GM12878 (cell line): ENCODE results near the gene PTK6. TPM values are rescaled to one million over a fixed set of nuclear protein-coding genes. Genes with fewer than 3 reads are reported as not detected.

Experiments
- ATAC-seq: fragments of 200-7000 bp; cut with Tn5 transposase; 3 replicates; pipeline ENCODE4 v1.9.1; 2020; ENCODE audit warnings: mild to moderate bottlenecking, moderate library complexity
- BruUV-seq: library from RNA; stranded (reverse); fragments of 400-500 nt; replicated peaks from 2 replicates; lab custom pipeline; 2021; lab: Mats Ljungman, UMichigan
- CTCF ChIA-PET: fragments of 300-600 bp; sonication (Branson Sonifier 250); formaldehyde crosslinking; extraction: SDS; loops from one replicate; lab custom pipeline; 2021; ENCODE audit warnings: inconsistent platforms; lab: Yijun Ruan, JAX
- POLR2A ChIA-PET: fragments of 350-600 bp; formaldehyde crosslinking; extraction: SDS; loops from one replicate; lab custom pipeline; 2021; ENCODE audit warnings: inconsistent platforms; lab: Charles Lee
- RAD21 ChIA-PET: fragments of 300-600 bp; sonication (Branson Sonifier 250); formaldehyde crosslinking; loops from one replicate; lab custom pipeline; 2023; ENCODE audit warnings: antibody characterized with exemption; ENCODE audit not compliant: unreplicated experiment; lab: Charles Lee
- SMC1A ChIA-PET: fragments of 300-600 bp; sonication (Branson Sonifier 250); formaldehyde crosslinking; loops from one replicate; lab custom pipeline; 2023; ENCODE audit not compliant: unreplicated experiment, uncharacterized antibody; lab: Charles Lee
- DNase-seq: peaks from one replicate; pipeline ENCODE4 v3.0.0-alpha.2; 2011; ENCODE audit warnings: low read depth, low spot score
- FAIRE-seq: peaks from 3 replicates; lab custom pipeline; 2011; peaks lifted over from hg19 to GRCh38; lab: Jason Lieb, UNC
- H2AFZ ChIP-seq: 2 replicates; pipeline ENCODE4 v1.6.0; 2011; ENCODE audit warnings: low read depth, low read length, control low read depth; ENCODE audit not compliant: control insufficient read depth
- H3K27ac ChIP-seq: 2 replicates; pipeline ENCODE4 v1.5.1; 2011; ENCODE audit warnings: control low read depth; ENCODE audit not compliant: control insufficient read depth, insufficient read depth
- H3K27me3 ChIP-seq, 2 experiments: replicated peaks in 1 of 2; 2 replicates each; pipeline versions ENCODE4 v1.6.0 to v1.6.1; 2011; ENCODE audit warnings: low read length in 1 of 2; ENCODE audit not compliant: control insufficient read depth in 2 of 2, insufficient read depth in 2 of 2
- H3K36me3 ChIP-seq, 2 experiments: 2 replicates each; pipeline ENCODE4 v1.5.1; 2011; ENCODE audit warnings: low read length in 1 of 2; ENCODE audit not compliant: control insufficient read depth in 2 of 2, insufficient read depth in 2 of 2
- H3K4me1 ChIP-seq: 2 replicates; pipeline ENCODE4 v1.6.1; 2011; ENCODE audit warnings: mild to moderate bottlenecking, low read length, moderate library complexity, mixed read lengths; ENCODE audit not compliant: control insufficient read depth, insufficient read depth
- H3K4me2 ChIP-seq: 2 replicates; pipeline ENCODE4 v1.6.0; 2011; ENCODE audit warnings: control low read depth; ENCODE audit not compliant: control insufficient read depth, insufficient read depth
- H3K4me3 ChIP-seq: fragments of 200-600 bp; sonication (generic); 2 replicates; pipeline ENCODE4 v1.5.1; 2016
- H3K79me2 ChIP-seq: 2 replicates; pipeline ENCODE4 v1.6.0; 2011; ENCODE audit warnings: low read length; ENCODE audit not compliant: control insufficient read depth, insufficient read depth
- H3K9ac ChIP-seq: 2 replicates; pipeline ENCODE4 v1.8.0; 2011; ENCODE audit warnings: low read length, control low read depth, mixed read lengths; ENCODE audit not compliant: control insufficient read depth, insufficient read depth
- H3K9me3 ChIP-seq: replicated peaks from 3 replicates; pipeline ENCODE4 v1.5.1; 2011; ENCODE audit warnings: mild to moderate bottlenecking, low read length; ENCODE audit not compliant: control insufficient read depth, insufficient read depth
- H4K20me1 ChIP-seq: 2 replicates; pipeline ENCODE4 v1.6.0; 2011; ENCODE audit not compliant: control insufficient read depth, insufficient read depth
- EP300 ChIP-seq, 2 experiments: fragments of 150-350 bp in 1 of 2; IDR thresholded peaks; 2 replicates each; pipeline ENCODE4 v1.6.1; 2011 to 2012; ENCODE audit warnings: low read depth in 2 of 2, low read length in 2 of 2, borderline replicate concordance in 1 of 2, improper control_type of control experiment in 1 of 2, inconsistent platforms in 1 of 2; ENCODE audit not compliant: control insufficient read depth in 1 of 2
- HDGF ChIP-seq: fragments of 450-650 bp; IDR thresholded peaks from 2 replicates; pipeline ENCODE4 v1.6.1; 2016; ENCODE audit warnings: antibody characterized with exemption
- HSF1 ChIP-seq: fragments of 150-350 bp; IDR thresholded peaks from 2 replicates; pipeline ENCODE4 v1.6.1; 2014; ENCODE audit warnings: mild to moderate bottlenecking, low read depth, low read length
- IKZF2 ChIP-seq, 2 experiments: fragments of 450-650 bp; IDR thresholded peaks; 2 replicates each; pipeline ENCODE4 v1.6.1; 2017; ENCODE audit warnings: mild to moderate bottlenecking in 2 of 2, moderate library complexity in 2 of 2
- IRF3 ChIP-seq: fragments of 450-650 bp; IDR thresholded peaks from 2 replicates; pipeline ENCODE4 v1.6.1; 2014; ENCODE audit warnings: mild to moderate bottlenecking
- MYC ChIP-seq: IDR thresholded peaks from 2 replicates; pipeline ENCODE4 v1.6.1; 2011; ENCODE audit warnings: mild to moderate bottlenecking, low read length, moderate library complexity, inconsistent platforms; ENCODE audit not compliant: insufficient read depth, insufficient replicate concordance, insufficient read length, severe bottlenecking
- NFYB ChIP-seq: IDR thresholded peaks from 2 replicates; pipeline ENCODE4 v1.6.1; 2011; ENCODE audit warnings: low read depth, mild to moderate bottlenecking, low read length, improper control_type of control experiment, moderate library complexity; ENCODE audit not compliant: insufficient read depth
- NR2C1 ChIP-seq: fragments of 450-650 bp; IDR thresholded peaks from 2 replicates; pipeline ENCODE4 v1.6.1; 2017; ENCODE audit warnings: antibody characterized with exemption, mild to moderate bottlenecking, moderate library complexity
- PAX8 ChIP-seq: fragments of 450-650 bp; IDR thresholded peaks from 2 replicates; pipeline ENCODE4 v1.6.1; 2017; ENCODE audit warnings: mild to moderate bottlenecking, moderate library complexity
- REST ChIP-seq: IDR thresholded peaks from 2 replicates; pipeline ENCODE4 v1.6.1; 2012; ENCODE audit warnings: mild to moderate bottlenecking, low read depth, low read length
- SRF ChIP-seq, 2 experiments: IDR thresholded peaks; 2 replicates each; pipeline ENCODE4 v1.6.1; 2011; ENCODE audit warnings: low read depth in 2 of 2, low read length in 2 of 2, mild to moderate bottlenecking in 1 of 2, moderate library complexity in 1 of 2
- ZSCAN29 ChIP-seq: fragments of 450-650 bp; IDR thresholded peaks from 2 replicates; pipeline ENCODE4 v1.6.1; 2017; ENCODE audit warnings: mild to moderate bottlenecking, moderate library complexity
- WGBS: methylation state at CpG from one replicate; pipeline ENCODE4 v1.1.6; 2016; ENCODE audit warnings: low lambda C conversion rate; ENCODE audit not compliant: insufficient replicate concordance, insufficient coverage; ENCODE audit errors: missing lambda C conversion rate; 5-methylcytosine and 5-hydroxymethylcytosine counted together
- in situ Hi-C: fragments of 300-500 bp; cut with MboI; formaldehyde crosslinking; loops from 9 replicates; pipeline ENCODE4 v1.14.3; 2018; ENCODE audit warnings: mixed read lengths
- intact Hi-C: fragments of 100-400 bp; cut with micrococcal nuclease; formaldehyde crosslinking; loops from one replicate; pipeline ENCODE4 v1.14.2; 2022; ENCODE audit not compliant: unreplicated experiment
- polyA plus RNA-seq, 11 experiments: library from polyadenylated mRNA; depleted of rRNA in 4 of 11; unstranded in 6 of 11; stranded (reverse) in 5 of 11; fragments of >200 nt; fragmentation: Nextera tagmentation in 4 of 11; fragmentation: Illumina TruSeq in 1 of 11; extraction: Ambion mirVana in 4 of 11; extraction: Trizol in 1 of 11; gene quantifications; 1 replicate in 1 of 11; 2 replicates in 10 of 11; pipeline versions ENCODE4 v1.2.1 to v1.2.3, GENCODE V29; 2011 to 2016; ENCODE audit warnings: inconsistent platforms in 2 of 11, missing spikeins in 2 of 11, low read depth in 1 of 11
- total RNA-seq, 4 experiments: library from RNA; depleted of rRNA in 3 of 4; stranded (reverse); fragments of >200 nt in 3 of 4; fragmentation: Illumina TruSeq in 1 of 4; extraction: Trizol in 1 of 4; gene quantifications; 2 replicates each; pipeline versions ENCODE4 v1.2.1 to v1.2.3, GENCODE V29; 2013 to 2021

Gene PTK6
- total and polyA plus RNA-seq, 10 of the 15 experiments (the other 5 are each of a cell fraction or from before 2014, with no cell fraction given): 0.02 to 0.21 (median 0.09) TPM; not detected in 3

- Histone ChIP-seq H3K27me3 (no peaks in the 10 kb centered on the region; a peak in 2 of 4 replicates), H2AFZ (no peak overlapping the region), H3K4me3 (no peak overlapping the region), H3K27ac (no peak overlapping the region), H3K9me3 (no peaks in the 10 kb centered on the region; the same call in 2 of the 3 replicates), H3K79me2 (no peaks in the 10 kb centered on the region), H3K9ac (no peak overlapping the region), H3K36me3 (no peaks in the 10 kb centered on the region), H3K4me1 (no peaks in the 10 kb centered on the region), H4K20me1 (no peaks in the 10 kb centered on the region), H3K4me2 (no peak overlapping the region)
- WGBS: 55% methylated on average over 9 of the region's 9 CpGs
- TF ChIP-seq EP300 (IDR thresholded peaks at IDR 0.05; ENCODE audit: borderline replicate concordance in 1 of 2, control insufficient read depth in 1 of 2, low read depth in 2 of 2, low read length in 2 of 2): no peak
- no peak for TF ChIP-seq SRF (IDR thresholded peaks at IDR 0.05; ENCODE audit: low read depth in 2 of 2, low read length in 2 of 2)
- TF ChIP-seq PAX8: no peak
- TF ChIP-seq IKZF2 (IDR thresholded peaks at IDR 0.05): no peak
- TF ChIP-seq NFYB: no peak
- TF ChIP-seq HDGF: no peak
- TF ChIP-seq HSF1: no peak
- no peak for TF ChIP-seq ZSCAN29
- no peak for TF ChIP-seq MYC
- no peak for TF ChIP-seq REST
- TF ChIP-seq IRF3: no peak
- no peak for TF ChIP-seq NR2C1
- ChIA-PET POLR2A (no interaction called here), RAD21 (no interaction called here), CTCF (interaction anchor here (1.0 to 1.2 kb wide), 2 partner anchors 8 to 33 kb away, joined by 3 to 5 read pairs; no protein-coding TSS in a partner anchor), SMC1A (no interaction called here)
- DNase-seq: no peak
- intact Hi-C loops: no loop called here
- ATAC-seq: no peak
- BruUV-seq: no TSS peak
- FAIRE-seq: no peak
- in situ Hi-C loops: no loop called here
Observed at GRCh38 chr20:63504642-63505041, 32.5 kb downstream of the PTK6 start.
